Osteoblast (primary cell): Measurements from ENCODE around the gene MIS12. TPM values are rescaled to one million over a fixed set of nuclear protein-coding genes. Genes with fewer than 3 reads are reported as not detected.

Experiments
- DNase-seq: peaks from one replicate; pipeline ENCODE4 v3.0.0; 2011; ENCODE audit warnings: low spot score, mixed read lengths; ENCODE audit not compliant: insufficient read length; ENCODE audit errors: missing footprints
- H2AFZ ChIP-seq: 2 replicates; pipeline ENCODE4 v1.6.0; 2011; ENCODE audit warnings: mild to moderate bottlenecking, low read length
- H3K27ac ChIP-seq: 2 replicates; pipeline ENCODE4 v1.5.1; 2011; ENCODE audit warnings: mild to moderate bottlenecking, low read depth, low read length, moderate library complexity
- H3K27me3 ChIP-seq: 2 replicates; pipeline ENCODE4 v1.6.0; 2012; ENCODE audit warnings: mild to moderate bottlenecking, control low read depth, inconsistent platforms, low read length, moderate library complexity; ENCODE audit not compliant: insufficient read depth
- H3K36me3 ChIP-seq: 2 replicates; pipeline ENCODE4 v1.5.1; 2011; ENCODE audit warnings: mild to moderate bottlenecking, low read length, control low read depth, moderate library complexity; ENCODE audit not compliant: insufficient read depth
- H3K4me1 ChIP-seq: 2 replicates; pipeline ENCODE4 v1.5.1; 2011; ENCODE audit warnings: mild to moderate bottlenecking, low read length, control low read depth, moderate library complexity; ENCODE audit not compliant: insufficient read depth
- H3K4me2 ChIP-seq: 2 replicates; pipeline ENCODE4 v1.6.0; 2011; ENCODE audit warnings: mild to moderate bottlenecking, low read length; ENCODE audit not compliant: insufficient read depth
- H3K4me3 ChIP-seq: fragments of 200-600 bp; sonication (generic); 3 replicates; pipeline ENCODE4 v1.5.1; 2012; ENCODE audit warnings: mild to moderate bottlenecking, low read length, inconsistent platforms; ENCODE audit not compliant: insufficient read depth
- H3K79me2 ChIP-seq: 2 replicates; pipeline ENCODE4 v1.6.0; 2012; ENCODE audit warnings: mild to moderate bottlenecking, low read length, control low read depth, inconsistent platforms; ENCODE audit not compliant: insufficient read depth
- H3K9me3 ChIP-seq: 2 replicates; pipeline ENCODE4 v1.5.1; 2011; ENCODE audit warnings: low read depth, low read length, control low read depth
- H4K20me1 ChIP-seq: 2 replicates; pipeline ENCODE4 v1.6.0; 2012; ENCODE audit warnings: mild to moderate bottlenecking, low read length, control low read depth; ENCODE audit not compliant: insufficient read depth
- total RNA-seq: library from RNA; depleted of rRNA; stranded (reverse); fragments of >200 nt; gene quantifications from 2 replicates; pipeline ENCODE4 v1.2.3, GENCODE V29; 2012
- TF ChIP-seq, protein P1 (sequence below): IDR thresholded peaks from 2 replicates; pipeline ENCODE4 v1.5.1; 2011; ENCODE audit warnings: mild to moderate bottlenecking, low read depth, low read length, moderate library complexity; ENCODE audit errors: extremely low read depth

Gene MIS12
- total RNA-seq, 1 donor, result 10.9 TPM

DNA sequence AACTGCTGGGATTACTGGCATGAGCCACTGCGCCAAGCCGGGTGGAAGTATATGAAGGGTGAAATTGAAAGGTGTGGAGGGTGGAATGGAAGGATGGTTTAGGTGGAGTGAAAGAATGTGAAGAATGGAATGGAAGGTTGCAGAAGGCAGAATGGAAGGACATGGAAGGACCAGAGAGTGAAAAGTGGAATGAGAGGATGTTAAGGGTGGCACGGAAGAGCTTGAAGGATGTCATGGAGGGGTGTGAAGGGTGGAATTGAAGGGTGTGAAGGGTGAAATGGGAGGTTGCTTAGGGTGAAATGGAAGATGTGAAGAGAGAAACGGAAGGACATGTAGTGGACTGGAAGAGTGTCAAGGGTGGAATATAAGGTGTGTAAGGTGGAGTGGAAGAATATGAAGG is 16.2 kb downstream of the MIS12 start:
- no peak overlapping the region for H3K4me2 ChIP-seq
- H3K9me3 ChIP-seq, result no peaks in the 10 kb centered on the region
- peak; percentile 73 for DNase-seq
- no peak overlapping the region for H2AFZ ChIP-seq
- no peaks in the 10 kb centered on the region for H3K79me2 ChIP-seq
- H3K36me3 ChIP-seq, result no peaks in the 10 kb centered on the region
- H4K20me1 ChIP-seq, result no peaks in the 10 kb centered on the region
- TF ChIP-seq, protein P1, sequence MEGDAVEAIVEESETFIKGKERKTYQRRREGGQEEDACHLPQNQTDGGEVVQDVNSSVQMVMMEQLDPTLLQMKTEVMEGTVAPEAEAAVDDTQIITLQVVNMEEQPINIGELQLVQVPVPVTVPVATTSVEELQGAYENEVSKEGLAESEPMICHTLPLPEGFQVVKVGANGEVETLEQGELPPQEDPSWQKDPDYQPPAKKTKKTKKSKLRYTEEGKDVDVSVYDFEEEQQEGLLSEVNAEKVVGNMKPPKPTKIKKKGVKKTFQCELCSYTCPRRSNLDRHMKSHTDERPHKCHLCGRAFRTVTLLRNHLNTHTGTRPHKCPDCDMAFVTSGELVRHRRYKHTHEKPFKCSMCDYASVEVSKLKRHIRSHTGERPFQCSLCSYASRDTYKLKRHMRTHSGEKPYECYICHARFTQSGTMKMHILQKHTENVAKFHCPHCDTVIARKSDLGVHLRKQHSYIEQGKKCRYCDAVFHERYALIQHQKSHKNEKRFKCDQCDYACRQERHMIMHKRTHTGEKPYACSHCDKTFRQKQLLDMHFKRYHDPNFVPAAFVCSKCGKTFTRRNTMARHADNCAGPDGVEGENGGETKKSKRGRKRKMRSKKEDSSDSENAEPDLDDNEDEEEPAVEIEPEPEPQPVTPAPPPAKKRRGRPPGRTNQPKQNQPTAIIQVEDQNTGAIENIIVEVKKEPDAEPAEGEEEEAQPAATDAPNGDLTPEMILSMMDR, result no peak
- no peak overlapping the region for H3K4me3 ChIP-seq
- peaks cover 18% of the 10 kb centered on the region for H3K4me1 ChIP-seq
- H3K27me3 ChIP-seq, result no peaks in the 10 kb centered on the region
- H3K27ac ChIP-seq, result no peak overlapping the region

DNA sequence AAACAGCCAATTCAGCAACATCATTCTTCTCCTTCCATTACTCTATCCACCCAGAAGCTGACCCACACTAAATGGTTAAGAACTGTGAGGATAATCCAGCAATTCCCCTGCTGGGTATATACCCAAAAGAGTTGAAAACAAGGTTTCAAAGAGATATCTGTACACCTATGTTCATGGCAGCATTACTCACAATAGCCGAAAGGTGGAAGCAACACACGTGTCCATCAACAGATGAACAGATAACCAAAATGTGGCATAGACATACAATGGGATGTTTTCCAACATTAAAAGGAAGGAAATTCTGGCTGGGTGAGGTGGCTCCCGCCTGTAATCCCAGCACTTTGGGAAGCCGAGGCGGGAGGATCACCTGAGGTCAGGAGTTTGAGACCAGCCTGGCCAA is 19.9 kb downstream of the MIS12 start:
- TF ChIP-seq, protein P1, result no peak
- Histone ChIP-seq H3K27me3 (no peaks in the 10 kb centered on the region), H3K4me3 (no peak overlapping the region), H4K20me1 (no peaks in the 10 kb centered on the region), H2AFZ (no peak overlapping the region), H3K4me2 (no peak overlapping the region), H3K79me2 (no peaks in the 10 kb centered on the region), H3K36me3 (no peaks in the 10 kb centered on the region), H3K4me1 (peaks cover 27% of the 10 kb centered on the region), H3K27ac (no peak overlapping the region), H3K9me3 (no peaks in the 10 kb centered on the region)
- no peak for DNase-seq

DNA sequence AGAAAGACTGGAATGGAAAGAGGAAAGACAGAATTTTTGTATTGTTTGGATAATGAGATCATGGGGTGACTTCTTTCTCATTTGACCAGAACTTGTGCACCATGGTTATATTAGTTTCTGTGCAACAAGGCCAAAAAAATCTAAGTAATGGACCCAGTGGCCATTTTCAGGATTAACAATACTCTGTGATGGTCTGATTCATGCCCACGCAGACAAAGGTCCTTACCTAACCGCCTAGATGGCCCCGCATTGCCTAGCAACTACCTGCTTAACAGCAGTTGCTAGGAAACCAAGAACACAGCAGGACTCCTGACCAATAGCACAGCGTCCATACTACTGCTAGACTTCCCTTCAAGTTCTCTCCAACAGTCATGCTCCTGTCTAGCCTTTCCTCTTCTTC is 22.4 kb downstream of the MIS12 start:
- Histone ChIP-seq H4K20me1 (no peaks in the 10 kb centered on the region), H3K27me3 (no peaks in the 10 kb centered on the region), H3K9me3 (no peaks in the 10 kb centered on the region), H3K4me2 (peak overlapping the region; percentile 60), H2AFZ (no peak overlapping the region), H3K4me3 (peak overlapping the region; percentile 26), H3K36me3 (peaks cover 5% of the 10 kb centered on the region), H3K79me2 (no peaks in the 10 kb centered on the region), H3K27ac (peak overlapping the region; percentile 97), H3K4me1 (peaks cover 23% of the 10 kb centered on the region)
- TF ChIP-seq, protein P1, result no peak
- DNase-seq, result peak; percentile 86

DNA sequence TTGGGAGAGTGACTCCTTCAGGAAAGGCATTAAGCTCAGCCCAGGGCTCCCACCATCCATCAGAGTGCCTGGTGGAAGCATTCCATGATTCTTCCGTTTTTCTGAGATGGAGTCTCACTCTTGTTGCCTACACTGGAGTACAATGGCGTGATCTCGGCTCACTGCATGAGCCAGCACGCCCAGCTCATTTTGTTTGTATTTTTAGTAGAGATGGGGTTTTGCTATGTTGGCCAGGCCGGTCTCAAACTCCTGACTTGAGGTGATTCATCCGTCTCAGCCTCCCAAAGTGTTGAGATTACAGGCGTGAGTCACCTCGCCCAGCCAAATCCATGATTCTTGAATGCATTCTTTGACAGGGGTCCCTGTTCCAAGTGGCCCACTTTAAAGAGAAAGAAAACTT is 23.1 kb downstream of the MIS12 start:
- TF ChIP-seq, protein P1, result no peak
- Histone ChIP-seq H3K79me2 (no peaks in the 10 kb centered on the region), H3K4me2 (peak overlapping the region; percentile 60), H3K4me3 (peak overlapping the region; percentile 26), H3K4me1 (peaks cover 23% of the 10 kb centered on the region), H3K27ac (peak overlapping the region; percentile 97), H4K20me1 (no peaks in the 10 kb centered on the region), H3K9me3 (no peaks in the 10 kb centered on the region), H3K36me3 (peaks cover 9% of the 10 kb centered on the region), H2AFZ (no peak overlapping the region), H3K27me3 (no peaks in the 10 kb centered on the region)
- no peak for DNase-seq
